Endothelial cell of umbilical vein (primary cell): Measurements from ENCODE around the gene LRFN3. TPM values are rescaled to one million over a fixed set of nuclear protein-coding genes. Genes with fewer than 3 reads are reported as not detected.

Experiments
- BruUV-seq: library from RNA; stranded (reverse); fragments of 400-500 nt; replicated peaks from 2 replicates; lab custom pipeline; 2021; lab: Mats Ljungman, UMichigan
- CTCF ChIA-PET: fragments of 300-600, 350-600 bp; sonication (Branson Sonifier 250); formaldehyde crosslinking; loops from one replicate; lab custom pipeline; 2021; ENCODE audit warnings: antibody characterized with exemption, inconsistent platforms; lab: Charles Lee
- POLR2A ChIA-PET: fragments of 300-600, 350-600 bp; sonication (Branson Sonifier 250); formaldehyde crosslinking; loops from one replicate; lab custom pipeline; 2021; ENCODE audit warnings: antibody characterized with exemption, inconsistent platforms; lab: Charles Lee
- DNase-seq: peaks from one replicate; pipeline ENCODE4 v3.0.0-alpha.2; 2011; ENCODE audit warnings: low read depth, low spot score
- FAIRE-seq: peaks from 2 replicates; lab custom pipeline; 2011; peaks lifted over from hg19 to GRCh38; lab: Jason Lieb, UNC
- H2AFZ ChIP-seq: 2 replicates; pipeline ENCODE4 v1.6.0; 2012; ENCODE audit warnings: low read depth, low read length, control low read depth, inconsistent platforms
- H3K27ac ChIP-seq: 2 replicates; pipeline ENCODE4 v1.5.1; 2011; ENCODE audit warnings: low read depth, mild to moderate bottlenecking, control low read depth, low read length, moderate library complexity; ENCODE audit not compliant: insufficient read depth
- H3K27me3 ChIP-seq, 2 experiments: 2 replicates each; pipeline versions ENCODE4 v1.6.0 to v1.6.1; 2011; ENCODE audit warnings: low read length in 2 of 2, mixed read lengths in 1 of 2; ENCODE audit not compliant: control insufficient read depth in 2 of 2, insufficient read depth in 2 of 2
- H3K36me3 ChIP-seq, 2 experiments: 2 replicates in 1 of 2; 3 replicates in 1 of 2; pipeline ENCODE4 v1.5.1; 2011; ENCODE audit warnings: low read length in 2 of 2, mild to moderate bottlenecking in 1 of 2, moderate library complexity in 1 of 2; ENCODE audit not compliant: control insufficient read depth in 2 of 2, insufficient read depth in 2 of 2; ENCODE audit errors: extremely low read depth in 1 of 2
- H3K4me1 ChIP-seq: 3 replicates; pipeline ENCODE4 v1.5.1; 2011; ENCODE audit warnings: mild to moderate bottlenecking, low read length; ENCODE audit not compliant: control insufficient read depth, insufficient read depth; ENCODE audit errors: extremely low read depth
- H3K4me2 ChIP-seq: 2 replicates; pipeline ENCODE4 v1.6.1; 2011; ENCODE audit warnings: low read length, control low read depth, mixed read lengths; ENCODE audit not compliant: insufficient read depth
- H3K4me3 ChIP-seq, 3 experiments: fragments of 200-600 bp in 1 of 3; sonication (generic), shearing (Covaris generic) in 1 of 3; replicated peaks in 1 of 3; 2 replicates each; pipeline ENCODE4 v1.5.1; 2011 to 2016; ENCODE audit warnings: control low read depth in 3 of 3, low read length in 3 of 3, mild to moderate bottlenecking in 2 of 3, inconsistent platforms in 1 of 3, low read depth in 1 of 3, moderate library complexity in 1 of 3; ENCODE audit not compliant: insufficient read depth in 1 of 3
- H3K79me2 ChIP-seq: 2 replicates; pipeline ENCODE4 v1.6.0; 2012; ENCODE audit warnings: low read length, inconsistent platforms; ENCODE audit not compliant: control insufficient read depth, insufficient read depth
- H3K9ac ChIP-seq: replicated peaks from 2 replicates; pipeline ENCODE3; 2011; ENCODE audit warnings: low read length, control low read depth; ENCODE audit not compliant: insufficient read depth; ENCODE audit errors: extremely low read depth
- H3K9me1 ChIP-seq: replicated peaks from 3 replicates; pipeline ENCODE4 v1.6.0; 2011; ENCODE audit warnings: mild to moderate bottlenecking, low read length; ENCODE audit not compliant: control insufficient read depth, insufficient read depth; ENCODE audit errors: extremely low read depth
- H3K9me3 ChIP-seq: replicated peaks from 2 replicates; pipeline ENCODE4 v1.5.1; 2012; ENCODE audit warnings: low read length, inconsistent platforms; ENCODE audit not compliant: control insufficient read depth, insufficient read depth
- H4K20me1 ChIP-seq: replicated peaks from 2 replicates; pipeline ENCODE3; 2011; ENCODE audit warnings: mild to moderate bottlenecking, low read length; ENCODE audit not compliant: control insufficient read depth, insufficient read depth; ENCODE audit errors: extremely low read depth
- EZH2 ChIP-seq: IDR thresholded peaks from 2 replicates; pipeline ENCODE4 v1.6.1; 2012; ENCODE audit warnings: borderline replicate concordance, low read depth, mild to moderate bottlenecking, moderate library complexity, low read length, inconsistent platforms; ENCODE audit not compliant: severe bottlenecking
- FOS ChIP-seq: IDR thresholded peaks from 2 replicates; pipeline ENCODE4 v1.6.1; 2011; ENCODE audit warnings: mild to moderate bottlenecking, low read length, moderate library complexity, borderline replicate concordance; ENCODE audit not compliant: insufficient read depth
- GATA2 ChIP-seq: IDR thresholded peaks from 2 replicates; pipeline ENCODE4 v1.7.0; 2011; ENCODE audit warnings: low read depth, mild to moderate bottlenecking, moderate library complexity, mixed read lengths, low read length; ENCODE audit not compliant: insufficient read length, insufficient read depth
- JUN ChIP-seq: IDR thresholded peaks from 2 replicates; pipeline ENCODE4 v1.6.1; 2011; ENCODE audit warnings: borderline replicate concordance, low read depth; ENCODE audit not compliant: insufficient read length, insufficient read depth
- MYC ChIP-seq: IDR thresholded peaks from one replicate; pipeline ENCODE4 v1.6.1; 2011; ENCODE audit warnings: mild to moderate bottlenecking, low read depth, low read length
- POLR2A ChIP-seq: IDR thresholded peaks from 2 replicates; pipeline ENCODE4 v1.6.1; 2012; ENCODE audit warnings: low read depth, mild to moderate bottlenecking, control low read depth, low read length
- POLR2AphosphoS5 ChIP-seq: IDR thresholded peaks from 2 replicates; pipeline ENCODE4 v1.6.1; 2012; ENCODE audit warnings: low read depth, mild to moderate bottlenecking, control low read depth, low read length, moderate library complexity; ENCODE audit not compliant: insufficient read depth
- dilution Hi-C: fragments of 300-500 bp; cut with MboI; formaldehyde crosslinking; loops from one replicate; pipeline ENCODE4 v1.15.0; 2019; ENCODE audit warnings: low sequenced_read_pairs; ENCODE audit not compliant: extremely low pct_ligation_motif_present
- intact Hi-C: fragments of 100-400 bp; cut with micrococcal nuclease; formaldehyde crosslinking; loops from one replicate; pipeline ENCODE4 v1.10.0; 2022
- polyA plus RNA-seq, 4 experiments: library from polyadenylated mRNA; depleted of rRNA in 3 of 4; stranded (reverse) in 3 of 4; unstranded in 1 of 4; fragments of >200 nt; gene quantifications; 2 replicates each; pipeline versions ENCODE4 v1.2.1 to v1.2.3, GENCODE V29; 2011 to 2012; ENCODE audit warnings: missing spikeins in 1 of 4
- total RNA-seq: library from RNA; stranded (reverse); gene quantifications from 2 replicates; pipeline ENCODE4 v1.2.3, GENCODE V29; 2021
- TF ChIP-seq, protein P1 (sequence below), 2 donors: IDR thresholded peaks; 1 replicate in 1 of 2; 2 replicates in 1 of 2; pipeline ENCODE4 v1.5.1; 2011; ENCODE audit warnings: low read length in 2 of 2, mild to moderate bottlenecking in 2 of 2, moderate library complexity in 2 of 2, control low read depth in 1 of 2, inconsistent platforms in 1 of 2, low read depth in 1 of 2; ENCODE audit not compliant: insufficient read depth in 1 of 2; ENCODE audit errors: extremely low read depth in 1 of 2
- TF ChIP-seq, protein P2 (sequence below): IDR thresholded peaks from 2 replicates; pipeline ENCODE4 v1.6.1; 2011; ENCODE audit not compliant: insufficient read depth, insufficient read length

Gene LRFN3
- total and polyA plus RNA-seq, 2 donors (not counting 3 experiments of a cell fraction or from before 2014, with no cell fraction given), result 4.1 to 15.9 TPM

DNA sequence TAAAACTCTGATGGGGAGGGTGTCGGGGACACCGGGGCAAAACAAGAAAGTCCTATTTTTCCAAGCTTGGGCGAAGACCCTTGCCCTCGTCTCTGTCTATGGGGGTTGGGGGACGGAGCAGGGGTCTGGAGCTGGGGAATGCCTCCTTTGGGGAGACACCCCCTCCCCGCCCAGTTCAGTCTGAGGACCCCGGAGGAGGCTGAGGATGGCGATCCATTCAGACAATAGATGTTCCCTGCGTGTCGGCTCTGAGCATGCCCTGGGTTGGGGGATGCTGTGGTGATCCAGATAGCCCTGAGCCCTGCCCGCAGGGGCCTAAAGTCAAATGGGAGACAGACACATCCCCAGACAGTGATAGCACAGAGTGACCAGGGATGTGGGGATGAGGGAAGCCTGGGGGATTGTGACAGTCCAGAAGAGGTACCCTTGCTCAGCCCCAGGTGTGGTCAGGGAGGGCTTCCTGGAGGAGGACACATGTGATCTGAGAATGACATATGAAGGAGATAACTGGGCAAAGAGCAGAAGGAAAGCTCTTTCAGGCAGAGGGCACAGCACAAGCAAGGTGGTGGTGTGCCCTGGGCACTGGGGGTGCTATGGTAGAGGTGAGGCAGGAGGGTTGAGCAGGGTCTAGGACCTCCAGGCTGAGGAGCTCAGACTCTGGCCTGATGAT is 9.1 kb downstream of the LRFN3 start:
- H4K20me1 ChIP-seq, result peaks cover 4% of the 10 kb centered on the region
- H3K9ac ChIP-seq, result no peak overlapping the region
- no peaks in the 10 kb centered on the region for H3K4me1 ChIP-seq
- no peak overlapping the region for H3K27ac ChIP-seq
- H3K4me2 ChIP-seq, result no peak overlapping the region
- dilution Hi-C loops (no loop called here), intact Hi-C loops (no loop called here)
- TF ChIP-seq GATA2 (no peak), EZH2 (no peak), FOS (no peak), POLR2A (no peak), POLR2AphosphoS5 (no peak), MYC (no peak), JUN (no peak)
- TF ChIP-seq, protein P1, sequence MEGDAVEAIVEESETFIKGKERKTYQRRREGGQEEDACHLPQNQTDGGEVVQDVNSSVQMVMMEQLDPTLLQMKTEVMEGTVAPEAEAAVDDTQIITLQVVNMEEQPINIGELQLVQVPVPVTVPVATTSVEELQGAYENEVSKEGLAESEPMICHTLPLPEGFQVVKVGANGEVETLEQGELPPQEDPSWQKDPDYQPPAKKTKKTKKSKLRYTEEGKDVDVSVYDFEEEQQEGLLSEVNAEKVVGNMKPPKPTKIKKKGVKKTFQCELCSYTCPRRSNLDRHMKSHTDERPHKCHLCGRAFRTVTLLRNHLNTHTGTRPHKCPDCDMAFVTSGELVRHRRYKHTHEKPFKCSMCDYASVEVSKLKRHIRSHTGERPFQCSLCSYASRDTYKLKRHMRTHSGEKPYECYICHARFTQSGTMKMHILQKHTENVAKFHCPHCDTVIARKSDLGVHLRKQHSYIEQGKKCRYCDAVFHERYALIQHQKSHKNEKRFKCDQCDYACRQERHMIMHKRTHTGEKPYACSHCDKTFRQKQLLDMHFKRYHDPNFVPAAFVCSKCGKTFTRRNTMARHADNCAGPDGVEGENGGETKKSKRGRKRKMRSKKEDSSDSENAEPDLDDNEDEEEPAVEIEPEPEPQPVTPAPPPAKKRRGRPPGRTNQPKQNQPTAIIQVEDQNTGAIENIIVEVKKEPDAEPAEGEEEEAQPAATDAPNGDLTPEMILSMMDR (IDR thresholded peaks at IDR 0.05; ENCODE audit: extremely low read depth in 1 of 2, insufficient read depth in 1 of 2, low read depth in 1 of 2, low read length in 2 of 2), result no peak
- TF ChIP-seq, protein P2, sequence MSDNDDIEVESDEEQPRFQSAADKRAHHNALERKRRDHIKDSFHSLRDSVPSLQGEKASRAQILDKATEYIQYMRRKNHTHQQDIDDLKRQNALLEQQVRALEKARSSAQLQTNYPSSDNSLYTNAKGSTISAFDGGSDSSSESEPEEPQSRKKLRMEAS, result no peak
- H3K4me3 ChIP-seq, result no peak overlapping the region
- CTCF ChIA-PET, result no interaction called here
- no peak overlapping the region for H2AFZ ChIP-seq
- no peak for DNase-seq
- H3K9me3 ChIP-seq, result no peaks in the 10 kb centered on the region
- BruUV-seq, result no TSS peak
- no peaks in the 10 kb centered on the region for H3K27me3 ChIP-seq
- no peaks in the 10 kb centered on the region for H3K79me2 ChIP-seq
- no peaks in the 10 kb centered on the region for H3K36me3 ChIP-seq
- no peak for FAIRE-seq
- H3K9me1 ChIP-seq, result no peaks in the 10 kb centered on the region
- POLR2A ChIA-PET, result interaction anchor here (0.5 kb wide), 1 partner anchor 200 kb away, joined by 3 read pairs; the partner anchor contains the start of genes PSENEN and U2AF1L4
